Activated CD4-positive, CD25-positive, alpha-beta regulatory T cell (primary cell): ENCODE measurements around the gene PCDHGC3.

Experiments
- DNase-seq, 4 experiments: peaks; one replicate each; lab custom pipeline; 2025; lab: John Stamatoyannopoulos, UW

Gene PCDHGC3

GRCh38 chr5:141485321-141486055 is 9.7 kb downstream of the PCDHGC3 start:
- no peak for DNase-seq

GRCh38 chr5:141486091-141486490 is 10.3 kb downstream of the PCDHGC3 start:
- no peak for DNase-seq

GRCh38 chr5:141487131-141487530 is 11.4 kb downstream of the PCDHGC3 start:
- DNase-seq = no peak

GRCh38 chr5:141488591-141489561 is 13.1 kb downstream of the PCDHGC3 start, which contains the start of gene PCDHGC5:
Gene PCDHGC5, plus strand, starts transcription at chr5:141489081. Its CDS starts 160 bp downstream, at chr5:141489241.
- DNase-seq = no peak

- no peak for DNase-seq
These were observed 14.1 kb downstream of the PCDHGC3 start for GRCh38 chr5:141489841-141490240.

GRCh38 chr5:141490271-141490670 is 14.5 kb downstream of the PCDHGC3 start:
- no peak for DNase-seq

GRCh38 chr5:141490771-141491170 is 15.0 kb downstream of the PCDHGC3 start:
- no peak for DNase-seq

GRCh38 chr5:141491323-141492167 is 15.8 kb downstream of the PCDHGC3 start:
- no peak for DNase-seq

- no peak for DNase-seq
These were observed 16.6 kb downstream of the PCDHGC3 start for GRCh38 chr5:141492168-141492885.

GRCh38 chr5:141493500-141494422 is 18.0 kb downstream of the PCDHGC3 start:
- no peak for DNase-seq

GRCh38 chr5:141494761-141495452 is 19.1 kb downstream of the PCDHGC3 start:
- DNase-seq = no peak

- DNase-seq = no peak
These were observed 19.7 kb downstream of the PCDHGC3 start for GRCh38 chr5:141495453-141495811.

- DNase-seq = no peak
These were observed 20.3 kb downstream of the PCDHGC3 start for GRCh38 chr5:141496038-141496437.

- no peak for DNase-seq
These were observed 26.0 kb downstream of the PCDHGC3 start for GRCh38 chr5:141501761-141502160.

- no peak for DNase-seq
These were observed 27.9 kb downstream of the PCDHGC3 start for GRCh38 chr5:141503681-141504080.

GRCh38 chr5:141504216-141504615 is 28.4 kb downstream of the PCDHGC3 start:
- DNase-seq = no peak

GRCh38 chr5:141506381-141507155 is 30.8 kb downstream of the PCDHGC3 start:
- DNase-seq = no peak

- no peak for DNase-seq
These were observed 31.8 kb downstream of the PCDHGC3 start for GRCh38 chr5:141507387-141508091.
